Chondrocyte (in vitro differentiated cells): ENCODE measurements around the gene MMADHC. TPM values are rescaled to one million over a fixed set of nuclear protein-coding genes. Genes with fewer than 3 reads are reported as not detected.

Experiments used
- DNase-seq: peaks from one replicate; pipeline ENCODE4 v3.0.0; 2021; ENCODE audit warnings: mixed read lengths, low spot score
- H3K27ac Mint-ChIP-seq: one replicate; pipeline ENCODE4 v1.8.0; 2021; ENCODE audit warnings: mild to moderate bottlenecking, moderate library complexity, mixed read lengths; ENCODE audit not compliant: unreplicated experiment
- H3K27me3 Mint-ChIP-seq: 2 replicates; pipeline ENCODE4 v1.8.0; 2021; ENCODE audit warnings: low read depth, mixed read lengths
- H3K36me3 Mint-ChIP-seq: 2 replicates; pipeline ENCODE4 v1.8.0; 2021; ENCODE audit warnings: low read depth, mixed read lengths
- H3K4me1 Mint-ChIP-seq: 2 replicates; pipeline ENCODE4 v1.8.0; 2021; ENCODE audit warnings: low read depth, mild to moderate bottlenecking, mixed read lengths
- H3K4me3 Mint-ChIP-seq: one replicate; pipeline ENCODE4 v1.8.0; 2021; ENCODE audit warnings: mild to moderate bottlenecking, moderate library complexity, mixed read lengths; ENCODE audit not compliant: unreplicated experiment
- H3K9me3 Mint-ChIP-seq: 2 replicates; pipeline ENCODE4 v1.8.0; 2021; ENCODE audit warnings: low read depth, mixed read lengths
- CTCF ChIP-seq: fragments of 200-600 bp; sonication (generic); IDR thresholded peaks from 2 replicates; pipeline ENCODE4 v1.5.0; 2021; ENCODE audit warnings: antibody characterized with exemption, mild to moderate bottlenecking, moderate library complexity
- total RNA-seq: library from RNA; stranded (reverse); gene quantifications from 3 replicates; pipeline ENCODE4 v1.2.1, GENCODE V29; 2021

MMADHC gene
- total RNA-seq, 1 donor from 2014 or later = 95.4 TPM

GRCh38 chr2:149552226-149552625 lies 35.3 kb downstream of the MMADHC start:
- no peak overlapping the region for H3K4me3 Mint-ChIP-seq
- TF ChIP-seq CTCF = no peak
- DNase-seq = no peak

GRCh38 chr2:149544692-149545091 lies 42.9 kb downstream of the MMADHC start:
- H3K27ac Mint-ChIP-seq = no peak overlapping the region
- no peaks in the 10 kb centered on the region for H3K36me3 Mint-ChIP-seq
- H3K27me3 Mint-ChIP-seq = no peaks in the 10 kb centered on the region
- no peak for TF ChIP-seq CTCF
- peaks cover 2% of the 10 kb centered on the region for H3K9me3 Mint-ChIP-seq
- H3K4me3 Mint-ChIP-seq = no peak overlapping the region
- DNase-seq = no peak
- H3K4me1 Mint-ChIP-seq = no peaks in the 10 kb centered on the region

More at GRCh38 chr2:149552226-149552625, 35.3 kb downstream of the MMADHC start:
- Mint-ChIP-seq H3K4me1 (peaks cover 9% of the 10 kb centered on the region), H3K27ac (no peak overlapping the region), H3K27me3 (no peaks in the 10 kb centered on the region), H3K9me3 (peaks cover 5% of the 10 kb centered on the region), H3K36me3 (peaks cover 2% of the 10 kb centered on the region)

GRCh38 chr2:149543845-149544244 lies 43.7 kb downstream of the MMADHC start:
- Mint-ChIP-seq H3K9me3 (no peaks in the 10 kb centered on the region), H3K4me1 (no peaks in the 10 kb centered on the region), H3K27me3 (no peaks in the 10 kb centered on the region), H3K36me3 (no peaks in the 10 kb centered on the region), H3K27ac (no peak overlapping the region), H3K4me3 (no peak overlapping the region)
- DNase-seq = no peak
- TF ChIP-seq CTCF = no peak

- no peak overlapping the region for H3K27ac Mint-ChIP-seq
- no peaks in the 10 kb centered on the region for H3K36me3 Mint-ChIP-seq
- H3K27me3 Mint-ChIP-seq = no peaks in the 10 kb centered on the region
- no peak for TF ChIP-seq CTCF
- no peak overlapping the region for H3K4me3 Mint-ChIP-seq
- H3K9me3 Mint-ChIP-seq = no peaks in the 10 kb centered on the region
- no peaks in the 10 kb centered on the region for H3K4me1 Mint-ChIP-seq
- no peak for DNase-seq
Observed at GRCh38 chr2:149540138-149540537, 47.4 kb downstream of the MMADHC start.

- no peak overlapping the region for H3K27ac Mint-ChIP-seq
- no peak for DNase-seq
- no peaks in the 10 kb centered on the region for H3K27me3 Mint-ChIP-seq
- H3K36me3 Mint-ChIP-seq = no peaks in the 10 kb centered on the region
- no peak overlapping the region for H3K4me3 Mint-ChIP-seq
- no peak for TF ChIP-seq CTCF
- no peaks in the 10 kb centered on the region for H3K9me3 Mint-ChIP-seq
- no peaks in the 10 kb centered on the region for H3K4me1 Mint-ChIP-seq
Observed at GRCh38 chr2:149538138-149538833, 49.3 kb downstream of the MMADHC start.
